GM03348 (cell line): ENCODE measurements around the gene LRP2BP.
"Not testable (repeated sequence)": the region's sequence is repeated elsewhere in the genome, so short reads cannot be mapped to it uniquely, and the experiment has no call there.

Experiments
- DNase-seq: peaks from one replicate; pipeline ENCODE4 v3.0.0; 2012; ENCODE audit warnings: low spot score

The LRP2BP gene

DNA sequence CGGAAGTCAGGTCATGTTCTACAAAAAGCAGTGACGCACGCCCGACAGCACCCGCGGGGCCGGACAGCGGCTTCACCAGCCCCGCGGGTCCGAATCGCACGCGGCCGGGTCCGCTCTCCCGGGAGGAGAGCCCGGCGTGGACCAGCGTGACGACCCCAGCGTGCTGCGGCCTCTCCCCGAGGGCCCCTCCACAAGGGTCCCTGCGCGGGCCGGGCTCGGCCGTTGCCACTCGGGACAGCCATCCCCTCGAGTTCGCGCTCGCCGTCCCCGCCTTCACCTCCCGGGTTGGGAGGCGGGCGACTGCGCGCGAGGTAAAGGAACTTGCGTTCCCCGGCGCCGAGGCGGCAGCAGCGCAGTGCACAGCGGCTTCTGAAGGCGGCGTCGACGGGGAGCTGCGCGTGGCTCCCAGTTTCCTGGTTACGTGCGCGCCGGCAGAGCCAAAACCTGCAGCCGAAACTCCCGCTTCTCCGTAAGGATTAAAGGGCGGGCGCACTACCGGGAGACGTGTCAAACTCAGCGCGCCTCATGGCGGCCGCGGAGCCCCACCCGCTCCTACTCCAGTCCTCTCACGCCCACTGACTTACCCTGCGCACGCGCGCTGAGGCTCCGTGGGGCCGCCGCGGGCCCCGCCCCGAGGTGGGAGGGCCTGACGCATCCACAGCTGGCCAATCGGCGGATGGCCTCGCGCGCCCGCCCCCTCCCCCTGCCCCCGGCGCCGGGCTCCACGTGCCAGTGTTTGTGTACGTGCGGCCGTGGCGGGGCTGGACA, 416 bp upstream of the LRP2BP start:
- peak; percentile 100 for DNase-seq

DNA sequence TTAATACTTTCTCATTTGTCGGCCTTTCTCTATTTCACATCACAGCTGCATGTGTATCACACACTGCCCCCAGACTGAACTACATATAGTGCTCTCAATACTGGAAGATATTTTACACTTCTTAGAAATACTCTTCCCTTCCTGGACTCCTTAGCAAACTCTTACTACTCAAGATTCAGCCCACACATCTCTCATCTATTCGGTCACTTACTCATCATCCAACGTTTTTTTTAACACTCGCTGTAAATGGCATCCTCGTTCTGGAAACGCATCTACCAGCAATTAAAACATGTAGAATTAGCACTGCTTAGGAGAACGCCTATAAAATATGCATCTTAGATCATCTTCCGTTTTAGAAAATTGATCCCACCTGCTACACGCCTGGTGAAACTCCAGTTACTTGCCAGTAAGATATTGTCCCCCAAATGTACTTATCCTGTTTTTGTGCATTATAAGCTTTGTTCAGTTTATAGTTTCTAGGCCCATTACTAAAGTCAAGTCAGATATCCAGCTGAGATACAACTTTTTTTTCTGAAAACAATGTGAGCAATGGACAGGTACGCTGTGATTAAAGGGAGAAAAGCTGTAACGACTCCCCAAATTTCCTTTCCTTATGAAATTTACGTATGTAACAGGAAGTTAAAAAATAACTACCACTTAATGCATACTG, 1.0 kb downstream of the LRP2BP start:
- peak; percentile 12 for DNase-seq

DNA sequence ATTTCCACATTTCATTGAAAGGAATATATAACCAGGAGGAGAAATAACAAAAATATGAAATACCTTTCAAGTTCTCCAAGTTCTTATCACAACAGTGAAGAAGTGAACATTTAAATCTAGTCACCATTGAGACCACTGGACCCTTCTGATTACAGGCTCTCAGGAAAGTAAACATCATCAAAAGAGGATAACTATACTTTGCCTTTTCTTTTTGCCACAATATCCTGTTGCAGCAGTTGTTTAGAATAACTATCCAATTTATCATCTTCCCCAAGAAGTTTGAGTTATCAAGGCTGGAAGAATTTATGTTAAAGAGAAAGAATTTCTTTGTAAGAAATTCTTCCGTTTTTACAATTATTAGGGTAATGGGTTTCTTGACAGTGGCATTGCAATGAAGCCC, 3.6 kb downstream of the LRP2BP start:
- DNase-seq, result no peak

DNA sequence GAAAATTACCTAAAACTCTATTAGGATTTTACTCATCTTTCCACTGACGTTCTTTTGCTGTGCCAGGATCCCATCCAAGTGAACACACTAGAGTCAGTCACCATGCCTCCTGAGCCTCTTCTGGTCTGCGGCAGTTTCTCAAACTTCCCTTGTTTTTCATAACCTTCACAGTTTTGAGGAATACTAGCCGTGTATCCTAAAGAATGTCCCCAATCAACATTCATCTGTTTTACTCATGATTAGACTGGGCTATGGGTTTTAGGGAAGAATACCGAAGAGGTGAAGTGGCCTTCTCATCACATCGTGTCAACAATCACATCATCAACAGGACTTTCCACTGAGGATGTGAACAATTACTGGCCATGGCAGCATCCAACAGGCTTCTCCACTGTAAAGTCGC, 4.8 kb downstream of the LRP2BP start:
- DNase-seq, result no peak

DNA sequence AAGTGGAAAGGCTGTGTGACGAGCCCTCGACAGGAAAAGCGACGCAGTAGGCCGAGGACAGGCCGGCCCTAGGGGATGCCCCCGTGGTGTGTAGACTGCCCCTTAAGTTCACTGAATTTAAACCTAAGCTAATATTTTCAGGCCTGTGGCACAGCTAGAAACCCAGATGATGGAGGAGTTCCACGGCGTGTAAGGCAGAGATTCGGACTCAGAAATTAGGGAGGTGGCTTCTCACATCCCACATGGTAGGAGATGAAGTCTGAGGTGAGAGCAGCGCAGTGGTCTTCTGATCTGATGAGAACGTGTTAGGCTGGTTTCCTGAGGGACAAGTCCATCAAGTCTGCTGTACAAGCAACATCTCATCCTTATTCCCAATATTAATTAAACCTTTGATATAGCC, 7.8 kb downstream of the LRP2BP start:
- DNase-seq, result no peak

DNA sequence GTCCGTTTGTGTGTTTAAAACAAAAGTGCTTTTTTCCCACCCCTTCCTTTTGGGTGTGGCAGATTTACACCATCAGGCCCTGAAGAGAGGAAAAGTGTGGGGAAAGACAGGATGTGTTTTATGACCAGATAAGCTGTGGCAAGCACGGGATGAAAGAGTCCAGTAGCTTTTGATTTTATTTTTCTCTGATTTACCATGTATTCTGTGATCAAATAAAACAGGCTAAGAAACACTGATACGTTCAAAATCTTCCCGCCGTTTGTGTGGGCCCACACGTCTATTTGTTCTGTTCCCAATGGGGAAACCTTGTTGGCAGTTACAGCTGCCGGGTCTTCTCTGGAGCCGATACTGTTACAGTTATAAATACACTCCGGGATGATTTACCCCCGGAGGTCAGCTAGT, 10.8 kb downstream of the LRP2BP start:
- peak; percentile 25 for DNase-seq

DNA sequence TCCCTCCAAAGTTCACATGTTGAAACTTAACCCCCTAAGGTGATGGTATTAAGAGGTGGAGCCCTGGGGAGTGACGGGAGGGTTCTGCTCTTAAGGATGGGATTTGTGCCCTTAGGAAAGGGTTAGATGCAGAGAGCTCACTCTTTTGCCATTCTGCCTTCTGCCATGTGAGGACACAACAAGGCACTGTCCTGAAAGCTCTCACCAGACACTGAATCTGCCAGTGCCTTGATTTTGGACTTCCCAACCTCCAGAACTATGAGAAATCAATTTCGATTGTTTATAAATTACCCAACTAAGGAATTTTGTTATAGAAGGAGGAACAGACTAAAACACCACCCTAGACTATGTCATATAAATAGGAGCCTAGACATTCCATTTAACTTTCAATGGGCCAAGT, 11.7 kb downstream of the LRP2BP start:
- DNase-seq, result no peak

DNA sequence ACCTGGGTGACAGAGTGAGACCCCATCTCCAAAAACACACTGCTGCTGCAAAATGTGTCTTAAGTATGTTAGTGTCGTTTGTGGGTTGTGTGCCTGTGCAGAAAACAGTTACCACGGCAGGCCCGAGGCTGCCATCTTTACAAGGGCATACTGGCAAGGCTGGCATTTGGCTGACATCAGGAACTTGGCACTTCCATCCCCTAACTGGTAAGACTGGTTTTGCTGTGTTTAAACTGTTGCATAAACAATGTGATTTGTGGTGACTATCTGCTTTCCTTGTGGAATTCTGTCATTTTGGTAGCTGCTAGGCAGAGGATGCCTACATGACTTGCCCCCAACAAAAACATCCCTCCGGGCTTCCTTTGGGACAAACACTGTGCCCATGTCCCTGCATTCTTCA, 12.3 kb downstream of the LRP2BP start:
- no peak for DNase-seq

DNA sequence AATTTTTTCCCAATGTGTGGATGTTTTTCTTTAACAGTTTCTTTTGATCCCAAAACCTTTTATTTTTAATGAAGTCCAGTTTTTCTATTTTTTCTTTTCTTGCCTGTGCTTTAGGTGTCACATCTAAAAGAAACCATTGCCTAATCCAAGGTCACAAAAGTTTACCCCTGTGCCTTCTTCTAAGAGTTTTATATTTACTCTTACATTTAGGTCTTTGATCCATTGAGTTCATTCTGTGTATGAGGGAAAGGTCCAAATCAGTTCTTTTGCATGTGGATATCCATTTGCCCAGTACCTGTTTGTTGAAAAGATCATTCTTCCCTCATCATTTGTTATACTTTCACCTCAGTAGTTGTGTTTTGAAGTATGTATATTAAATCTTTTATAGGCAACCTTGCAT, 13.0 kb downstream of the LRP2BP start:
- DNase-seq, result no peak

DNA sequence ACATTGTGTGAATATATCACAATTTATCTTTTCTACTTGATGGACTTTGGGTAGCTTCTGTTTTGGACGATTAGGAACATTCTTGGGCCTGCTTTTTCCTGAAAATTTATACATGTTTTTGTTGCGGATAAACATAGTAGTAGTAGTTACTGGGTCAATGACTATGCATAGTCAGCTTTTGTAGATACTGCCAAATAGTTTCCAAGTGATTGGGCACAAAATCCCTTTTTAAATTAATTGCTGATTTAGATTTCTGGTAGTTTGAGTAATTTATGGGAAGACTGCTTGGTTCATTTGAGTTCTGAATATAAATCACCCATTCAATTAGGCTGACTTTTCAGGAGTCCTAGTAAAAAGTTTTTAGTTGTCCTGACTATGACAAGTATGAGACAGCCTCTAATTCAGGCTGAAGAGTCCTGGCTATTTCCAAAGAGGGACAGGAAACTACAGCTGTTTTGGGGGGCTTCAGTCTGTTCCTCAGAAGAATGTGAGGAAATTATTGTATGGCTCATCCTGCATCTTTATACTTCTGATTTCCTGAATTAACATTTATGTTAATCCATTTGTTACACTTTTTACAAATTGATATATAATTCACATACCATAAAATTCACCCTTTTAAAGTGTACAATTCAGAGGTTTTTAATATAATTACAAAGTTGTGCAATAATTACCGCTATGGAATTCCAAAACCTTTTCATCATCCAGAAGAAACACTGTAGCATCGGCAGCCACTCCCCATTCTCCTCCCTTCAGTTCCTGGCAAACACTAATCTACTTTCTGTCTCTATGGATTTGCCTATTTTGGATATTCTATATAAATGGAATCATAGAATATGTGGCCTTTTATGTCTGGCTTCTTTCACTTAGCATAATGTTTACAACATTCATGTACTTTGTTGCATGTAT, 14.2 kb downstream of the LRP2BP start:
- DNase-seq, result peak; percentile 14

DNA sequence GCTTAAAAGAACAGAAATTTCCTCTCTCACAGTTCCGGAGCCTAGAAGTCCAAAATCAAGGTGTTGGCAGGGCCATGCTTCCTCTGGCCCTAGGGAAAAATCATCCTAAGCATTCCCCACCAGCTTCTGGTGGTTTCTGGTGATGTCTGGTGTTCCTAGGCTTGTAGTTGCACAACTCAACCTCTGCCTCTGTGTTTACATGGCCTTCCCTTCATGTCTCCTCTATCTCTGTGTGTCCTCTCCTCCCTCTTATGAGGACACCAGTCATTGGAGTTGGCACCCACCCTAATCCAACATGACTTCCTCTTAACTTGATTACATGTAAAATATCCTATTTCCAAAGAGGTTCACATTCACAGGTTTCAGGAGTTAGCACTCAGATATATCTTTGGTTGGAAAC, 15.4 kb downstream of the LRP2BP start:
- no peak for DNase-seq

DNA sequence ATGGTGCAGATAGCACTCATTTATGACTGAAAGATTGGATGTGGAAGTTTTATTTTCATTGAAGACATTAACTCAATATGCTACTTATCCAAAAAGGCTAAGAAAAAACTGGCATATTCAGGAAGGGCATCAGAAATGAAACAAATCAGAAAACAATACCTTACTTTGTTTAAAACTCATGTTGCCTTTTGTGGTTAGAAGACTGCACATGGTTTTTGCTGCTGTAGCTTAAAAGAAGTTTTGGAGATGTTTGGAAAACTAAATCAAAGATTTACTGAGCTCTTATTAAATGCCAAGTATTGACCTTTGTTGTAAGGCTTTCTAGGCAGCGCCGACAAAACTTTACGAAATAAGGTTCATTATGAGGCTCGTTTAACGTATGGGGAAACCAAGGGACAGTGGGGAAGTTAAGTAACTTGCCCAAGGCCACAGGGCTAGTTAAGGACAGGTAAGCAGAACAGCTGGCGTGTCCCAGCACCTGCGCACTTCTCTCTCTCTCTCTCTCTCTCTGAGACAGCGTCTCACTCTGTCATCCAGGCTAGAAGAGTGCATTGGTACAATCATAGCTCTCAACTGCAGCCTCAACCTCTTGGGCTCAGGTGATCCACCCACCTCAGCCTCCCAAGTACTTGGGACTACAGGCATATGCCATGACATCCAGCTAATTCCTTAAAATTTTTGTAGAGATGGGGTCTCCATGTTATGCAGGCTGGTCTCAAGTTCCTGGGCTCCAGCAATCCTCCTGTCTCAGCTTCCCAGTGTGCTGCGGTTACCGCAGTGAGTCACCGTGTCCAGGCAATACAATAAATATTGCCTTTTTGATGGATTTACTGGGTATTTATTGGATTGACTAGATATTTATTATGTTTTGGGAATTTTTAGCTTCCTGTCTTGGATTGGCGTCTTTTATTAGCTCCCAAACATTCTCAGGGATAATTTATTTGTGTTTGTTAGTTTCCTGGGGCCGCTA, 16.1 kb downstream of the LRP2BP start:
- no peak for DNase-seq

DNA sequence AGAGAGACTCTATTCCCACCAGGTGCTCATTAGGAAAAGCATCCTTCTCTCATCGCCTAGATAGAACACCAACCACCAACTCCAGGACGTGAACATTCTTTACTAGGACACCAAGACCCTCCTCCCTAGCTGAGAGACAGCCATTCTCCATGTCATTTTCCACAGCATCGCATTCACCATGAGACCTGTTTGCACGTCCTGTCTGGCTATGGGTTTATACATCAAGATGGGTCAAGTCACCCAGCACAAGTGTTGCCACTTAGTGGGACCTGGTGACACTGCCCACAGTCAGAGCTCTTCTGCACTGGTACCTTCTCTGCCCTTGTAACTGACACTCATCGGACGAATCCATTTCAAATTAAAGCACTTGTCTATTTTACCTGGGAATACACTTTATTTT, 17.5 kb downstream of the LRP2BP start:
- no peak for DNase-seq

DNA sequence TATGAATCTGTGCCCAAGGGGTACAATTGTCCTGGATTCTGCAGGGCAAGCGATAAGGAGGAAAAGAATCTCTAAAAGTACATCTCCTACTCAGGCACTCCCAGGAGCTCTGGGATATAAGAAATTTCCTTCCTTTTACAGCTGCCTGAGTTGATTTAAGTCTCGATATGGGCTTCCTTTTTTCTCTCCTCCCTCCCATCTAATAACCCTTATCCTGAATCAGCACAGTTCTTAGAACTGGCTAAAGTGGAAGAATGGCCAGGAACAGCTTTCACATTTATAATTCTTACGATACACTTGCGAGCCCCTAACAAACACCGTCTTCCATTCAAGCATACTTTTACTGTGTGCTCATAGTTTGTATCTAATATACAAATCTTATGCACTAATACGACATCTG, 21.2 kb downstream of the LRP2BP start:
- DNase-seq, result no peak

DNA sequence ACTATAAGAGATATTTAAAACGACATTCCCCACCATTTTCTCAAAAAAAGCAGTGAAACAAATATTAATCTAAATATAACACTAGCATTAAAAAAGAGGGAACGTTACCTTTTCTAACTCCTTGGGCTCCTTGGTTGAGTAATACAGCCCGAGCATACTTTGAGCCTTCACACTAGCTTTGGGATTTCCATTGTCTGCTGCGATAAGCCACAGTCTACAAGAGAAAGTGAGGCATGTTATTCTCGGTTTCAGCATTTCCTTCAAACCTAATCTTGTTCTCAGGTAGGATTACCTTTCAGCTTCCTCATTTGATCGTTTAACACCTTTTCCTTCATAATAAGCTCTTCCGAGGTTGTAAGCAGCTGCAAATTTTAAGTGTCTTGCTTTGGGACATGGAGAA, 21.7 kb downstream of the LRP2BP start:
- DNase-seq, result no peak

DNA sequence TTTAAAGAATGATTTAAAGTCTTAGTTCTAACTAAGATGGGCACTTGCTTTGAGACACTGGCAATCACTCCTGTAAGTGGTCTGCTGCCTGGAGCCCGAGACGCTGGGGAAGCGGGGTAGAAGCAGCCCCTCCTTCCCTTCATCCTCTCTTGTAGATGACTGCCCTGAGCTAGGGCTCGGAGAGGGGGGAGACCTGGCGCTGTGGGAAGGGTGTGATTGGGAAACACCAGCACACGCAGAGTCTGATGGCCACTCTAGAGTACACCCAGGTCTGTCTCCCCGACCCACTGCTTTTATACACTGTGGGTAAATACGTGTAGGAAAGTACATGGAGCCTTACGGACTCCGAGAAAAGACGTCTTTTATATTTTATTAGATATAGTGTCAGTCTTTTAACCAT, 24.0 kb downstream of the LRP2BP start:
- no peak for DNase-seq

DNA sequence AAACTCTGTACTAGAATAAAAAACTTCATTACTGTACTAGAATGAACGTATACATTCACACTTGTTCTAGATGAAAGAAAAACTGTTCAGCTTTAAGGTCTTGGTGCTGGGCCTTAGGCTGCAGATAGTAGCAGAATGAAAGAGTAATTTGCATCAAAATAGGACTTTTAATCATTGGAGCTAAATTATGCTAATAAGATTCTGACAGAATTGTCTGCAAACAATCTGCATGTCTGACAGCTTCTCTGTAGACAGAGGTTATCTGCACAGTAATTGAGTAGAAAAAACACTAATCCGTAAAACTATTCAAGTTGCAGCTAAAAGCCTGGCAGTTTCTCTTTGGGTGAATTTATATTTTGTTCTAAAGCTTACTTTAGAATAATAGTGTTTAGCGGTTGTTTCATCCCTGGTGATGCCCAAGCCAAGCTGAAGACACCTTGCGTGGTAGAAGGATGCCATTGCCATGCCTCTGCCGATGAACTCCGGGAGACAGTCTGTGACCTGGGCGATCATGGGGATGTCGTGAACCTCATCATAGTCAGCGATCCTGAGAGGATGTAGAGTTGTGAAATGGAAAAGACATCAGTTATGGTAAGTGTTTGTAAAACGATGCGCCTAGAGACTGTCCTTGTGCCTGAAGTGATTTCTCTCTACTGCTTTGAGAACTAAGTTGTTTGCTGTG, 25.3 kb downstream of the LRP2BP start:
- DNase-seq, result no peak

DNA sequence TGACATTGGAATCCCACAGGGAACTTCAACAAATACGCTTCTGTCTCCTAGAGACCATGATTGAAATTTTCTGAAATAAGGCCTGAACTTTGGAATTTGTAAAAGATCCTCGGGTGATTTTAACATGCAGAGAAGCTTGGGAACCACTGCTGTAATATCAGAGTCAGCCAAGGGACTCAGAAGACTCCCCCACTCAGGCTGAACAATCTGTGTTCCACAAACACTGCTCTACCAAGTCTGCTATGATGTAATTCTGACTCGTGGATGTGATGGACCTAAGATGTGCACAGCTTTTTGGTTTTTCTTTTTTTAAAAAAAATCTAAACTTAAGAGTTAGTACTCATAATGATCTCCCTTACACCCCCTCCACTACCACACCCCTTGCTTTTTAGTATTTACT, 26.0 kb downstream of the LRP2BP start:
- no peak for DNase-seq

DNA sequence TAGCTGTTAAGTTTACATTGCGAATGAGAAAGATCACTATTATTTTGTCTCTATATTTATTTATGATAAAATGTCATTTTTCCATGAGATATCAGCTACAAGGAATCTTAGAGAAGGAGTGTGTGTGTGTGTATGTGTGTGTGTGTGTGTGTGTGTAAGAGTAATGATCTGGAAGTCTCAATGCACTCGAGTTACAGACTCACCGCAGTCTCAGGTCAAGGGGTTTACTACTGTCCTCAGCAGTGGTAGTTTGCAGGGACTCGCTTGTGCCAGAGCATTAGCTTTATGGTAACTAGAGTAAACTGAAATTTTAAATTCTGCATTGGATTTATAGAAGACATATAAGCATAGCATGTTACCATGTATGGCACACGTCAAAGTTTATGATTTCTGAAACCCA, 30.8 kb downstream of the LRP2BP start:
- DNase-seq, result no peak

DNA sequence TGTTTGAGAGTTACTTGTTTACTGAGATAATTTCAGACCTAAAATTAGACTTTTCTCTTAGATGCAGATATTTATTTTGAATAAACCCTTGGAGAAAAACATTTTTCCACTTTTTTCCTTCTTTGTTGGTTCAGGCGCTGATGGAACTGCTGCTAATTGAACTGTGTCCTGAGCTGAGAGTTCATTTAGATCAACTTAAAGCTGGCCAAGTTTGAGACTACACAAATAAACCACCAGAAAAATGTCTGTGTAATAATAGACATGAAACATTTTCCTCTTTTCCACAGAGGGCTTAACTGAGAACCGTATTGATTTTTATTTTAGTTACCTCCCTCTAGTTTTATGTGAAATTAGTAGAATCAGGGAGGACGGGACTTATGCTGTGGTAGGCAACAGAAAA, 32.5 kb downstream of the LRP2BP start:
- no peak for DNase-seq

DNA sequence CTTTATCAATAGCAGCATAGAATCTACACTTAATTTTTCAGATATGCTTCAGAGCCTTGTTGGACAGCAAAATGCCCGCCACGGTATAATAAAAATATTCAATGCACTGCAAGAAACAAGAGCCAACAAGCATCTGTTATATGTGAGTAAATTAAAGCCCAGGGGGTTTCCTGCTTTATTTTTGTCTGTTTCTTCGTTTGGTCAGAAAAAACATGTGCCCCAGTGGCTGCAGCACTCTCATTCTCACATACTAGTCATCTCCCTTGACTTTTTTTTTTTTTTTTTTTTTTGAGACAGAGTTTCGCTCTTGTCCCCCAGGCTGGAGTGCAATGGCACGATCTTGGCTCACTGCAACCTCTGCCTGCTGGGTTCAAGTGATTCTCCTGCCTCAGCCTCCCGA, 33.2 kb downstream of the LRP2BP start:
- DNase-seq, result not testable (repeated sequence)
